ENCODE results near the gene THBS2.

Gene THBS2

GRCh38 chr6:169230946-169231789 is 22.5 kb downstream of the THBS2 start:
- DNase-seq (ENCODE audit: low spot score): no peak

DNA sequence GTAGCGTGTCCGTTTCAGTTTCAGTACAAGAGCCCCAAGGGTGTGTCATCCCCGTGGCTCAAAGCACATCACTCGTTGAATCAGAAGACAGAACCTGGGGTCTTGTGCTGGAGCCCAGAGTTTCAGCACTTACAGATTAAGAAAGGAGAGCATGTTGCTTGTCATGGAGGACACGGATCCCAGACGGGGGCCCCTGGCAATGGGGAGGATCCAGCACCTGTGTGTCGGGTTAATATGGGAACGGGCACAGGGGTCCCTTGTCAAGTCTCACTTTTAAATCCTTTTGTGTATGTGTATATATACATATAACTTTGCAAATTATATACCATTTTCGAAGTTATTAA is 23.4 kb downstream of the THBS2 start:
- DNase-seq (ENCODE audit: low spot score): no peak

- DNase-seq (ENCODE audit: low spot score): no peak
Measured at GRCh38 chr6:169229615-169230321, 23.9 kb downstream of the THBS2 start.

- DNase-seq (ENCODE audit: low spot score): no peak
Measured at GRCh38 chr6:169227116-169227515, 26.5 kb downstream of the THBS2 start.

DNA sequence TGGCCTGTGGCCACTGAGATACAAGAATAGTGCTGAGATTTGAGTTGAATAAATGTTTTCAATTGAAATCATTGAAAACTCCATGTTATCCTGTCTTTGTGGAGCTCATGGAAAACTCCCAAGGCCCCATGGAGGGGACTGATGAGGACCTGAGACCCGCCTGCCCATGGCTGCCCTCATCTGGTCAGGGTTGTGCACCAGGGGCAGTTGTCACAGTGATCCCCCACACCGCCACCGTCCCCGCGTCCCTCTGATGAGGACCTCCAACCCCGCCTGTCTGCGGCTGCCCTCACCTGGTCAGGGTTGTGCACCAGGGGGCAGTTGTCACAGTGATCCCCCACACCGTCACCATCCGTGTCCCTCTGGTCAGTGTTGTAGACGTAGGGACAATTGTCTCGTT is 27.8 kb downstream of the THBS2 start:
- no peak for DNase-seq (ENCODE audit: low spot score)

GRCh38 chr6:169225131-169225576 is 28.5 kb downstream of the THBS2 start:
- no peak for DNase-seq (ENCODE audit: low spot score)

DNA sequence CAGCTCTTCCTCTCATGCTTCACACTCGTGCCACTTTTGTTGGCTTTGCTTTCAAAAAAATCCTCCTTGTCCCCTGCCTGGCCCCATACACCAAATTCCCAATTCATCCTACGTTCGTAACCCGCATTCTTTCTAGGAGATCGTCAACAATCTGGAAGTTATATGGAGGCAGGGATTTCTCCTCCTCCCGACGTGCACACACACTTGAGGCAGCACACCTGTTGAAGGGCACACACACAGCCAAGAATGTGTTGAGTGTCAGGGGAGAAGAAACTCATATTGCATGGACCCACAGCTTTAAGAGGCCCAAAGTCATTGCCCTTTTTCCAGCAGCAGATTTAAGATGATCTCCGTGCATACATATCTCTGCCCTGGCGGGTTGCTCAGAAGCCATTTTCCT is 28.9 kb downstream of the THBS2 start:
- no peak for DNase-seq (ENCODE audit: low spot score)

DNA sequence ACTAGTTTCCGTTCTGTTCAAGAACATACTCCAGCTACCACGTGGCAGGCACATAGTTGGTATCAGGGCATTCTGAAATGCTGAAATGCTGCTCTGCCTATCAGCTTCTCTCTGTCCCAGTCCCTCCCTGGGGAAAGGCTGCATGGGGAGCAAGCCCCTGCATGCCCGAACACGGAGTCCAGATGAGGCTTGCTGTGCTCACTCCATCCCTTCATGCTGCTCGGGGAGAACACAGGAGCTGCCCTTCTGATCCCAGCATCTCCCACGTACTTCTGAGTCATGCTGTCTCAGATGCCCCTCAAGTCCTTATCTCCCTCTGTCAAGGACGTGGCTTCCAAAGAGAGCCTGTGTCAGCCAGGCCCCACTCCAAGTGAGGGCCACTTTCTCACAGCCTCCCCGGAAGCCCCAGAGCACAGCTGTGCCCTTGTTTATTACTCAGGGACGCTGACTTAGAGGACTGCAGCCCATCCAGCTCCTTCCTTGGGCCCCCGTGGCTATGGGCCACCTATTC is 29.4 kb downstream of the THBS2 start:
- no peak for DNase-seq (ENCODE audit: low spot score)

GRCh38 chr6:169223006-169223405 is 30.6 kb downstream of the THBS2 start:
- no peak for DNase-seq (ENCODE audit: low spot score)

DNA sequence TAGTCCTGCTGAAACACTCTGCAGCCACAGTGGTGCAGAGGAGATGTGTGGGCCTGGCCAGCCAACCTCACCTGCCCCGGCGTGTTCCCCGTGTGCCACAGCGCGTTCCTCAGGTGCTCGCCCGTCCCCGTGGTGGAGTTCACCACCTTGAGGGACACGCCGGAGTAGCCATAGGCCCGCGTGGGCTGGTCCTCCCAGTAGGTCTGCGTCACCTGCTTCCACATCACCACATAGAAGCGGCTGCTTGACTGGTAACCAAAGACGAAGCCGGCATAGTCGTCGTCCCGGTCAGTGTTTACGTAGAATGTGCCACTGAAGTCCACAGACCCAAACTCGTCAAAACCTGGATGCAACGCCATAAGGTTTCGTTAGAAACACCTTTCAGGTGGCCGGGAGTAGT is 31.5 kb downstream of the THBS2 start:
- no peak for DNase-seq (ENCODE audit: low spot score)

- DNase-seq (ENCODE audit: low spot score): no peak
Measured at GRCh38 chr6:169221264-169221663, 32.4 kb downstream of the THBS2 start.

DNA sequence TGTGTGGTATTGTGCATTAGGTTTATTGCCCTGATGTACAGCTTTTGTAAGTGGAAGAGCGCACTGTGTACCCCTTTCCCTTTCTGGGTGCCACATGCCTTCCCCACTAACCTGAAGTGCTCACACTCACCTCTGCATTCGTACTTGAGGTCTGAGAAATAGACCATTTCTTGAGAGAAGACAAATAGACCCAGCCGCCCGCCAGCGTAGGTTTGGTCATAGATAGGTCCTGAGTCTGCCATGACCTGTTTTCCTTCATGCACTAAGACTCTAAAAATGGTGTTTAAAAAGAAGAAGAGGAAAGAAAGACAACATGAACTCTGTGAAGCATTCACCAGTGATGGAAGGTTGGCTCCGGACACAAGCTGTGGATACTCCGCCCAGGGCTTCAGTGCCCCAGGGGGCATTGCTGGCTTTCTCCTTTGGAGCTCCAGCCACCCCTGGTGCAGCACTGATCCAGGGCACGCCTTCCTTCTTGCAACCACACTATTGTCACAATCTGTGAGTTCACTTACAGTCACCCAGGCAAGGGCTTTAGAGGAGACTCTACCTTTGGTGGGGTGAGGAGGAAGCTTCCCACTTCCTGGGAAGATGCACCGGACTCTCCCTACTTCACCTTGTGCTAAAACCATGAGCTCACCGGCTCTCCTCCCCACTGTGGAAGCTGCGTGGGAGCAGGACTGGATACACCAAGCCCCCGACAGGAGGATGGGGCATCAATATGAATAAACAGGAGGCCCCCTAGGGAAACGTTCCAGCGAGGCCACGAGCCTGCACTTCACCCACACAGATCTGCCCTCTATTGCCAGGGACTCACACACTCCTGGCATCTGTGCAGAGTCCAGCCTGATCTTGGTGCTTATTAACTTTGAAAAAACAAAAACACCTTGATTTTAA is 33.3 kb downstream of the THBS2 start:
- no peak for DNase-seq (ENCODE audit: low spot score)

DNA sequence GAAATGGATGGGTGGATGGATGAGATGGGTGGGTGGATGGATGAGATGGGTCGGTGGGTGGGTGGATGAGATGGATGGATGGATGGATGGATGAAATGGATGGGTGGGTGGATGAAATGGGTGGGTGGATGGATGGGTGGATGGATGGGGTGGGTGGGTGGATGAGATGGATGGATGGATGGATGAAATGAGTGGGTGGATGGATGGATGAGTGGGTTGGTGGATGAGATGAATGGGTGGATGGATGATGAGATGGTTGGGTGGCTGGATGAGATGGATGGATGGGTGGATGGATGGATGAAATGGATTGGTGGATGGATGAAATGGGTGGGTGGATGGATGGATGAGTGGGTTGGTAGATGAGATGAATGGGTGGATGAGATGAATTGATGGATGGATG is 35.7 kb downstream of the THBS2 start:
- no peak for DNase-seq (ENCODE audit: low spot score)

DNA sequence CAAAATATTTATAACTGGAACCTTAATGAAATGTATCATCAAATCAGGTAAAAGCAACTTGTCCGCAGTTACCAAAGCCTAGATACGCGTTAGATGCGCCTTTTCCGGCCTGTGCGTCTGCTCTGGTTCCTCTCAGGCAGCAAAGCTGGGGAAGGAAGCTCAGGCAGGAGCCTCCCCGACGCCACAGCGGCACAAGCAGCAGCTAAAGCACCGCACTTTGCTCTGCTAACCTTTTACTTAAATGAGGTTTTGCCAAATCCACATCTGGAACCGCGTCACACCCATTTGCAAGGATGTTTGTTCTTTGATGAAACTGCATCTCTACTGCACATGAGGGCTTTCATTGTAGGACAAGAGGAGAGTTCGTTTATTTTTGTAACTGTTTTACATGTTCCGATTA is 36.8 kb downstream of the THBS2 start:
- no peak for DNase-seq (ENCODE audit: low spot score)

GRCh38 chr6:169215201-169215681 is 38.4 kb downstream of the THBS2 start:
- DNase-seq (ENCODE audit: low spot score): no peak

DNA sequence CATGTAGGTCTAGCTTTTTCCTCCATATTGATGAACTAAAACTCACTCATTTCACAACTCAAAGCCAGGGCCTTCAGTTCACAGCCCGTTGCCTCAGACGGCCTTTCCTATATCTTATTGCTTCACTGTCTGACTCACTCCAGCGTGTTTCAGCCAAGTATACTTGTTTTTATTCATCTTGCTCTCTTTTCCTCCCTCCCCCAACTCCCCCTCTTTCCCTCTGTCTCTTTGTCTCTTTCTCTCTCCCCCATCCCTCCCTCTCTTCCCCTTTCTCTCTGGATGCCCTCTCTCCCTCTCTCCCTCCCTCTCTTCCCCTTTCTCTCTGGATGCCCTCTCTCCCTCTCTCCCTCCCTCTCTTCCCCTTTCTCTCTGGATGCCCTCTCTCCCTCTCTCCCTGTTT is 38.9 kb downstream of the THBS2 start:
- peak; percentile 89 for DNase-seq (ENCODE audit: low spot score)

GRCh38 chr6:169213814-169214520 is 39.7 kb downstream of the THBS2 start:
- DNase-seq (ENCODE audit: low spot score): no peak

DNA sequence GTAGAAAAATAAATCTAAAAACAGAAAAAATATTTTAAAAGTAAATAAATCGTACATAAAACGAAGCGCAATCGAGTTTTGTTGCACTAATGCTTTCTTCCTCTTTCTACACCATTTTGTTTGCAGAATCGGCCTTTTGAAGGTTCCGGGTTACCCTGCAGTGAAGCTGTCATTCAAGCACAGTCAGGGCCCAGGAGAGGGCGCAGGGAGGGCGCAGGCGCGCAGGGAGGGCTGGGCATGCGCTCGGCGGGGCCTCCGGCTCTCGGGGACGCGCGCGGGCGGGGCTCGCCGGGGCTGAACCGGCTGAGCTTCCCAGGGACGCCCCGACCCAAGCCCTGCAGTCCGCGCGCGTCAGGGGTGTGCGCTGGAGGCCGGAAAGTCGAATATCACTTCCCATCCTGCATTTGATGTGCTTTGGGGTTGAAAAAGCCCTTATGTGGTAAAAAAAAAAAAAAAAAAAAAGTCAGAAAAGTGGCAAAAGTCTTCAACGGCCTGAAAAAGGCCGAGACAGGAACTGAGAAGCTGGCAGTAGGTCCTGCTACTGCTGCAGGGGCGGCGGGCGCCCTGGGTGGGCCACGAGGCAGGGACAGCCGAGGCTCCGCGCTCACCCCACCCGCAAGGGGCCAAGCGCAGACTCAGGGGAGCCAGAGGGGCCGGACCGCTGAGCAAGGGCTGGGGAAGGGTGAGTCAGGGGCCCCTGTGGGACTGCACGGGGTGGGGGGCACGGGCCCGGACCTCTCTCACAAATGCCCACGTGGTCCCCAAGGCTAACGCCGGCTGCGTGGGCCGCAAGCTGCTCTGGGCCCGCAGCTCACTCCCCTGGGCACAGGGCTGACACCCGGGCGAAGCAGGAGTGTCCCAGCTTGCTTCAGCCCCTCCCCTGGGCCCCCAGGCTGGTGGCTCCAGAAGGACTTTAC is 40.5 kb downstream of the THBS2 start:
- peak; percentile 95 for DNase-seq (ENCODE audit: low spot score)

DNA sequence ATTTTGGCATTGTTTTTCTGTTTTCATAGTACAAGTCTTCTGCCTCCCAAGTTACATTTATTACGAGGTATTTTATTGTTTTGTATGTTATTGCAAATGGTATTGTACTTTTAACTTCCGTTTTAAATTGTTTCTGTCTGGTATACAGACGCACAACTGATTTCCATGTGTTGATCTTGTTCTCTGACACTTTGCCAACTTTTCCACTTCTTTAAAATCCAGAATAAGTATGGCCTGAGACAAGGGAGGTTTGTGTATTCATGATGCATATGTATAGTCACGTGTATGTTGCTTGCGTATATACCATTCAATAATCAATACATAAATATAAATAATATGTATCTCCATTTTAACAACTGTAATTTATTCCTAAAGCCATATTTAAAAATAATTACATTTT is 41.2 kb downstream of the THBS2 start:
- no peak for DNase-seq (ENCODE audit: low spot score)

- no peak for DNase-seq (ENCODE audit: low spot score)
Measured at GRCh38 chr6:169211881-169212280, 41.8 kb downstream of the THBS2 start.

Measured in AG08395 (cell line).